Measurements from ENCODE around the gene LILRB5. TPM values are rescaled to one million over a fixed set of nuclear protein-coding genes. Genes with fewer than 3 reads are reported as not detected.
"Not testable (repeated sequence)": the region's sequence is repeated elsewhere in the genome, so short reads cannot be mapped to it uniquely, and the experiment has no call there.

LILRB5 gene
- total and polyA plus RNA-seq, 2 donors from 2014 or later: 1.1 to 5.9 TPM

DNA sequence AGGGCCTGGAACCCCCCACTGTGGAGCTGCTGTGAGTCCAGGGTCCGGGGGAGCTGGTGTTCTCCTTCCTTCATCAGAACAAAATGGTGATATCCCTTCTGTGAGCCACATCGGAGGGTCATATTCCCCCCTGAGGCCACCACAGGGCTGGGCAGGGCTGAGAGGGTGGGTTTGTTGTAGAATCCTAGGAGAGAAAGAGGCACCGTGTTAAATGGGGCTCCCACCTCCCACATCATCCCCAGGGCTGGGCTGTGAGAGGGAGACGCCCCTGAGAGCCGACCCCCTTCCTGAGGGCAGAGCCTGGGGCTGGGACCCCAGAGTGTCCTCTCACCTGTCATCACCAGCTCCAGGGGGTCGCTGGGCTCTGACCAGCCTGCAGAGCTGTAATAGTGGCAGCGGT, 35.1 kb downstream of the LILRB5 start:
- H3K4me1 ChIP-seq (ENCODE audit: control insufficient read depth in 2 of 3, insufficient read depth in 2 of 3, low read depth in 1 of 3, low read length in 3 of 3); FAIRE-seq; H3K36me3 ChIP-seq (ENCODE audit: control insufficient read depth in 2 of 3, insufficient read depth in 3 of 3, low read length in 3 of 3); intact Hi-C loops (cut with DNase I); H3K27ac ChIP-seq (ENCODE audit: low read depth in 2 of 2, low read length in 2 of 2); H3K9me3 ChIP-seq (ENCODE audit: control insufficient read depth in 2 of 3, insufficient read depth in 1 of 3, low read length in 3 of 3); DNase-seq; H3K9ac ChIP-seq (ENCODE audit: low read length in 3 of 3); H3K4me3 ChIP-seq (ENCODE audit: low read length in 3 of 3); H3K27me3 ChIP-seq (ENCODE audit: control insufficient read depth, insufficient read depth, low read length): not testable (repeated sequence)

DNA sequence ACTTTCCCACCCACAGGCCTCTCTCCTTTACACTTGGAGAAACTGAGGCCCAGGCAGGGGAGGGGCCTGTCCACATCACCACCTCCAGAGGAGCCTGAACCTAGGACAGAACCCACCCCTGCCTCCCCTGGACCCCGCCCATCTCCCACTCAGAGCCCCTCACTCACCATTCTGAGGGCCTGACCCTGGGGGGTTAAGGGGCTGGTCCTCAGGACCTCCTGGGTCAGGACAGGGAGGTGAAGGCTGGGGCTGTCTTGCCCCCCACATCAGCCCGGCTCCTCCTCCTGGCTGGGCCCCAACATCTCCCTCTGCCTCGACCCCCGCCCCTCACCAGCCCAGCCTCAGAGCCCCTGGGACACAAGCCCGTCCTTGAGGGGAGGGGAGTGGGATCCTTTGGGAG, 37.4 kb downstream of the LILRB5 start:
- H3K36me3 ChIP-seq (ENCODE audit: control insufficient read depth in 2 of 3, insufficient read depth in 3 of 3, low read length in 3 of 3); H3K4me3 ChIP-seq (ENCODE audit: low read length in 3 of 3); H3K4me1 ChIP-seq (ENCODE audit: control insufficient read depth in 2 of 3, insufficient read depth in 2 of 3, low read depth in 1 of 3, low read length in 3 of 3); H3K9me3 ChIP-seq (ENCODE audit: control insufficient read depth in 2 of 3, insufficient read depth in 1 of 3, low read length in 3 of 3); intact Hi-C loops (cut with DNase I); FAIRE-seq; H3K27ac ChIP-seq (ENCODE audit: low read depth in 2 of 2, low read length in 2 of 2); H3K27me3 ChIP-seq (ENCODE audit: control insufficient read depth, insufficient read depth, low read length); H3K9ac ChIP-seq (ENCODE audit: low read length in 3 of 3): not testable (repeated sequence)
- peak in 1 of 5 donors; percentile 38 for DNase-seq

DNA sequence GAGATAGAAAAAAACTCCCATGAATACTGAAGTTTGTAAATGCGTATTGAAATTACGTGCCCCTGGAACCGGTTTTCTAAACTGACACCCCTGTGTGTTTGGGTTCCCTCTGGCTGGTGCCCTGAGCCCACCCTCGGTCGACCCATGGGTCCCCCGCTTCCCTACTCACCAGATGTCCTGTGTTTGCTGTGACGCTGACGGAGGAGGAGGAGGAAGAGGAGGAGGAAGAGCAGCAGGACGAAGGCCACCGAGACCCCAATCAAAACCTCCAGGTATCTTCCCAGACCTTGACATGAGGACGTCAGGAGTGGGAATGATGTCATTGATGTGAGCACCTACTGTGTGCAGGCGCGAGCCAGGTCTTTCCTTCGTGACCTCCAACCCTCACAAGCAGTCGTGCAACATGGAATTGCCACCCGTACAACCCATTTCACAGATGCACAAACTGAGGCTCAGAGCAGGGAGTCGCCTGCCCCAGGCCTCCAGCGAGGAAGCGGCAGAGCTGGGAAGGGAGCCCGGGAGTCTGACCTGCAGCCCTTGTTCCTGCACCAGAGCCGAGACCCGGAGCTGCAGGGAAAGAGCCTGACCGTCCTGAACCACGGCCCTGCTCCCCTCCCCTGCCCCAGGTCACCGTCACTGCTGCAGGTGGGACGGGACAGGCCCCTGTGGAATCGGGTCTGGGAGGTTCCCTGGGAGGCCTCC, 38.0 kb downstream of the LILRB5 start:
- FAIRE-seq: no peak
- Histone ChIP-seq H3K9me3 (ENCODE audit: control insufficient read depth in 2 of 3, insufficient read depth in 1 of 3, low read length in 3 of 3) (no peaks in the 10 kb centered on the region), H3K27me3 (ENCODE audit: control insufficient read depth, insufficient read depth, low read length) (no peaks in the 10 kb centered on the region), H3K27ac (ENCODE audit: low read depth in 2 of 2, low read length in 2 of 2) (no peak overlapping the region), H3K4me1 (ENCODE audit: control insufficient read depth in 2 of 3, insufficient read depth in 2 of 3, low read depth in 1 of 3, low read length in 3 of 3) (no peaks in the 10 kb centered on the region), H3K9ac (ENCODE audit: low read length in 3 of 3) (no peak overlapping the region), H3K36me3 (ENCODE audit: control insufficient read depth in 2 of 3, insufficient read depth in 3 of 3, low read length in 3 of 3) (no peaks in the 10 kb centered on the region), H3K4me3 (ENCODE audit: low read length in 3 of 3) (no peak overlapping the region)
- TF ChIP-seq CTCF (IDR thresholded peaks at IDR 0.05; ENCODE audit: borderline replicate concordance, extremely low read depth, insufficient read depth): no peak
- intact Hi-C loops (cut with DNase I): no loop called here
- peak in 1 of 5 donors; percentile 47 for DNase-seq

GRCh38 chr19:54218259-54218658, 38.8 kb downstream of the LILRB5 start:
- Histone ChIP-seq H3K36me3 (ENCODE audit: control insufficient read depth in 2 of 3, insufficient read depth in 3 of 3, low read length in 3 of 3) (no peaks in the 10 kb centered on the region), H3K4me3 (ENCODE audit: low read length in 3 of 3) (no peak overlapping the region), H3K9ac (ENCODE audit: low read length in 3 of 3) (no peak overlapping the region), H3K4me1 (ENCODE audit: control insufficient read depth in 2 of 3, insufficient read depth in 2 of 3, low read depth in 1 of 3, low read length in 3 of 3) (no peaks in the 10 kb centered on the region), H3K9me3 (ENCODE audit: control insufficient read depth in 2 of 3, insufficient read depth in 1 of 3, low read length in 3 of 3) (no peaks in the 10 kb centered on the region), H3K27me3 (ENCODE audit: control insufficient read depth, insufficient read depth, low read length) (no peaks in the 10 kb centered on the region), H3K27ac (ENCODE audit: low read depth in 2 of 2, low read length in 2 of 2) (no peak overlapping the region)
- no peak for FAIRE-seq
- intact Hi-C loops (cut with DNase I): no loop called here
- DNase-seq: peak in 1 of 5 donors; percentile 39
- TF ChIP-seq CTCF (IDR thresholded peaks at IDR 0.05; ENCODE audit: borderline replicate concordance, extremely low read depth, insufficient read depth): no peak

- FAIRE-seq; intact Hi-C loops (cut with DNase I); H3K9ac ChIP-seq (ENCODE audit: low read length in 3 of 3); H3K36me3 ChIP-seq (ENCODE audit: control insufficient read depth in 2 of 3, insufficient read depth in 3 of 3, low read length in 3 of 3); H3K4me3 ChIP-seq (ENCODE audit: low read length in 3 of 3); H3K9me3 ChIP-seq (ENCODE audit: control insufficient read depth in 2 of 3, insufficient read depth in 1 of 3, low read length in 3 of 3); H3K27ac ChIP-seq (ENCODE audit: low read depth in 2 of 2, low read length in 2 of 2); H3K4me1 ChIP-seq (ENCODE audit: control insufficient read depth in 2 of 3, insufficient read depth in 2 of 3, low read depth in 1 of 3, low read length in 3 of 3); H3K27me3 ChIP-seq (ENCODE audit: control insufficient read depth, insufficient read depth, low read length): not testable (repeated sequence)
- DNase-seq: peak in 3 of 5 donors; percentile 25 to 42 (median 36)
Observed at GRCh38 chr19:54217517-54218247, 39.4 kb downstream of the LILRB5 start.

Measured in kidney (tissue), 14 donors.